ENCODE measurements around the gene MKS1. TPM values are rescaled to one million over a fixed set of nuclear protein-coding genes. Genes with fewer than 3 reads are reported as not detected.

The MKS1 gene
- total RNA-seq = 10 to 100 TPM in 3 of 9 donors, 1 to 10 TPM in 6; 3.3 to 15.1 (median 8.6) TPM
- polyA plus RNA-seq = 1 to 10 TPM; 6.1 to 6.3 TPM
- long read RNA-seq, donor 1, transcript MKS1-202 (18 exons, 2,397 nt) = major isoform, 11 of 16 reads
- long read RNA-seq, donor 1, partial matches to known transcripts = 1 of 16 reads
- long read RNA-seq, donor 1, other reads (novel, unspliced or antisense) = 4 of 16 reads
- long read RNA-seq, donor 2, transcript MKS1-202 (18 exons, 2,397 nt) = major isoform, 22 of 44 reads
- long read RNA-seq, donor 2, partial matches to known transcripts = 6 of 44 reads
- long read RNA-seq, donor 2, other reads (novel, unspliced or antisense) = 15 of 44 reads
- long read RNA-seq, donor 3, transcript MKS1-202 (18 exons, 2,397 nt) = major isoform, 7 of 13 reads
- long read RNA-seq, donor 3, partial matches to known transcripts = 3 of 13 reads
- long read RNA-seq, donor 3, other reads (novel, unspliced or antisense) = 2 of 13 reads

GRCh38 chr17:58219007-58219788 is at the start of gene MKS1:
TSS of gene MKS1 (minus strand) at chr17:58219255. CDS start at chr17:58219230, 25 bp downstream.
- ATAC-seq (peak; percentile 98 to 100 (median 100)), DNase-seq (peak; percentile 93 to 98 (median 95))
- Histone ChIP-seq H3K4me1 (peaks cover 0 to 14% (median 6%) of the 10 kb centered on the region in 12 donors), H3K27me3 (peaks cover 0 to 11% (median 0%) of the 10 kb centered on the region in 9 donors), H3K36me3 (peaks cover 0 to 29% (median 19%) of the 10 kb centered on the region in 9 donors), H3K4me3 (peak within 1 kb of the TSS; percentile 54 to 93 (median 78)), H3K27ac (peak within 1 kb of the TSS in 11 of 12 donors; percentile 61 to 84 (median 76)), H3K9me3 (no peaks in the 10 kb centered on the region)
- 2 to 6% (median 3%) methylated on average over 40 to 56 of the region's 56 CpGs for WGBS, 4 donors
- peak in 1 of 2 donors; percentile 79 for TF ChIP-seq POLR2A (IDR thresholded peaks at IDR 0.05)
- peak; percentile 36 to 88 (median 70) for TF ChIP-seq CTCF (IDR thresholded peaks at IDR 0.05)
- intact Hi-C loops (cut with DNase I) = loop anchor here in 1 of 10 donors (2.0 kb wide), 1 partner anchor 326 kb away; no protein-coding TSS in a partner anchor

DNA sequence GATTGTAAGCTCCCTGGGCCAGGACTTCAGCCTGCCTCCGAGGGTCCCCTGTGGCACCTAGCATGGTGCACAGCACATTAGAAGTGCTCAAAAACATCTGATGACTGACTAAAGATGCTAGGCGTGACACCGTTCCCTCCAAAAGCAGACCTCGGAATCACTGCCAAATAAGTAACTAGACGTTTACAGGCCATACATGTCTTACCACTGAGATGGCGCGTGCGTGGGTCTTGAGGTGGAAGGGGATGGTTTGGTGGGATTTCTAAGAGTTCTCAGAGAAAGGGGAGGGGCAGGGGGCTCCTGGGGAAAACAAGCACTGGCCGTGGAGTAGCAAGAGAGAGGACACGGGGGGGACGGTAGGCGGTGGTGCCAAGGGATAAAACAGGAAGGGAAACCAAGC is 49.3 kb upstream of the MKS1 start:
- Histone ChIP-seq H3K36me3 (no peaks in the 10 kb centered on the region), H3K9me3 (no peaks in the 10 kb centered on the region), H3K27me3 (peaks cover 0 to 50% (median 17%) of the 10 kb centered on the region in 9 donors), H3K27ac (no peak overlapping the region), H3K4me3 (no peak overlapping the region), H3K4me1 (no peaks in the 10 kb centered on the region)
- DNase-seq = peak in 1 of 5 donors; percentile 15
- ATAC-seq = no peak
- intact Hi-C loops (cut with DNase I) = no loop called here
- 78 to 86% (median 83%) methylated on average over 12 of the region's 12 CpGs for WGBS, 4 donors
- TF ChIP-seq POLR2A (IDR thresholded peaks at IDR 0.05) = no peak
- no peak for TF ChIP-seq CTCF (IDR thresholded peaks at IDR 0.05)

- TF ChIP-seq CTCF (IDR thresholded peaks at IDR 0.05) (no peak), POLR2A (IDR thresholded peaks at IDR 0.05) (no peak)
- intact Hi-C loops (cut with DNase I) = no loop called here
- peaks cover 0 to 56% (median 19%) of the 10 kb centered on the region in 9 donors for H3K27me3 ChIP-seq
These were observed 48.6 kb upstream of the MKS1 start for GRCh38 chr17:58267347-58268324.

More at GRCh38 chr17:58267347-58268324, 48.6 kb upstream of the MKS1 start:
- Histone ChIP-seq H3K4me3 (no peak overlapping the region), H3K4me1 (no peaks in the 10 kb centered on the region), H3K36me3 (no peaks in the 10 kb centered on the region), H3K9me3 (no peaks in the 10 kb centered on the region), H3K27ac (no peak overlapping the region)
- ATAC-seq (no peak), DNase-seq (peak in 1 of 5 donors; percentile 9)
- WGBS, 4 donors = 78 to 86% (median 80%) methylated on average over 14 to 22 of the region's 22 CpGs
